Type B pancreatic cell (in vitro differentiated cells): ENCODE results near the gene IKBKE. TPM values are rescaled to one million over a fixed set of nuclear protein-coding genes. Genes with fewer than 3 reads are reported as not detected.

Source experiments
- DNase-seq: peaks from one replicate; pipeline ENCODE4 v3.0.0; 2021; ENCODE audit warnings: mixed read lengths; ENCODE audit not compliant: unreplicated experiment; ENCODE audit errors: extremely low spot score
- H3K27ac Mint-ChIP-seq: 2 replicates; pipeline ENCODE4 v1.8.0; 2021; ENCODE audit warnings: mild to moderate bottlenecking, mixed read lengths
- H3K27me3 Mint-ChIP-seq: 2 replicates; pipeline ENCODE4 v1.8.0; 2021; ENCODE audit warnings: mixed read lengths
- H3K36me3 Mint-ChIP-seq: 2 replicates; pipeline ENCODE4 v1.8.0; 2021; ENCODE audit warnings: mixed read lengths
- H3K4me1 Mint-ChIP-seq: one replicate; pipeline ENCODE4 v1.8.0; 2021; ENCODE audit warnings: mixed read lengths; ENCODE audit not compliant: unreplicated experiment
- H3K4me3 Mint-ChIP-seq: 2 replicates; pipeline ENCODE4 v1.8.0; 2021; ENCODE audit warnings: mild to moderate bottlenecking, mixed read lengths
- H3K9me3 Mint-ChIP-seq: 2 replicates; pipeline ENCODE4 v1.8.0; 2021; ENCODE audit warnings: mixed read lengths
- total RNA-seq: library from RNA; stranded (reverse); gene quantifications from 2 replicates; pipeline ENCODE4 v1.2.1, GENCODE V29; 2021; ENCODE audit warnings: low replicate concordance
- TF ChIP-seq, protein P1 (sequence below): fragments of 200-600 bp; sonication (generic); conservative IDR thresholded peaks from 2 replicates; pipeline ENCODE4 v1.5.0; 2021; ENCODE audit warnings: antibody characterized with exemption, mild to moderate bottlenecking

IKBKE gene
- total RNA-seq, 1 donor from 2014 or later: 10.7 TPM

GRCh38 chr1:206460836-206461426 lies 9.3 kb upstream of the IKBKE start:
- H3K4me3 Mint-ChIP-seq: no peak overlapping the region
- no peak overlapping the region for H3K27ac Mint-ChIP-seq

GRCh38 chr1:206461602-206462455 lies 8.4 kb upstream of the IKBKE start:
- no peak for DNase-seq
- Mint-ChIP-seq H3K27ac (no peak overlapping the region), H3K9me3 (peaks cover 3% of the 10 kb centered on the region), H3K27me3 (peaks cover 10% of the 10 kb centered on the region), H3K4me3 (no peak overlapping the region), H3K36me3 (peaks cover 32% of the 10 kb centered on the region), H3K4me1 (peaks cover 13% of the 10 kb centered on the region)
- TF ChIP-seq, protein P1, sequence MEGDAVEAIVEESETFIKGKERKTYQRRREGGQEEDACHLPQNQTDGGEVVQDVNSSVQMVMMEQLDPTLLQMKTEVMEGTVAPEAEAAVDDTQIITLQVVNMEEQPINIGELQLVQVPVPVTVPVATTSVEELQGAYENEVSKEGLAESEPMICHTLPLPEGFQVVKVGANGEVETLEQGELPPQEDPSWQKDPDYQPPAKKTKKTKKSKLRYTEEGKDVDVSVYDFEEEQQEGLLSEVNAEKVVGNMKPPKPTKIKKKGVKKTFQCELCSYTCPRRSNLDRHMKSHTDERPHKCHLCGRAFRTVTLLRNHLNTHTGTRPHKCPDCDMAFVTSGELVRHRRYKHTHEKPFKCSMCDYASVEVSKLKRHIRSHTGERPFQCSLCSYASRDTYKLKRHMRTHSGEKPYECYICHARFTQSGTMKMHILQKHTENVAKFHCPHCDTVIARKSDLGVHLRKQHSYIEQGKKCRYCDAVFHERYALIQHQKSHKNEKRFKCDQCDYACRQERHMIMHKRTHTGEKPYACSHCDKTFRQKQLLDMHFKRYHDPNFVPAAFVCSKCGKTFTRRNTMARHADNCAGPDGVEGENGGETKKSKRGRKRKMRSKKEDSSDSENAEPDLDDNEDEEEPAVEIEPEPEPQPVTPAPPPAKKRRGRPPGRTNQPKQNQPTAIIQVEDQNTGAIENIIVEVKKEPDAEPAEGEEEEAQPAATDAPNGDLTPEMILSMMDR: peak; percentile 87

More at GRCh38 chr1:206460836-206461426, 9.3 kb upstream of the IKBKE start:
- Mint-ChIP-seq H3K9me3 (peaks cover 4% of the 10 kb centered on the region), H3K36me3 (peaks cover 33% of the 10 kb centered on the region), H3K4me1 (peaks cover 17% of the 10 kb centered on the region), H3K27me3 (peaks cover 4% of the 10 kb centered on the region)
- DNase-seq: no peak
- TF ChIP-seq, protein P1: no peak

- no peak overlapping the region for H3K4me3 Mint-ChIP-seq
- DNase-seq: no peak
- H3K27ac Mint-ChIP-seq: no peak overlapping the region
- peaks cover 25% of the 10 kb centered on the region for H3K36me3 Mint-ChIP-seq
- no peaks in the 10 kb centered on the region for H3K9me3 Mint-ChIP-seq
- H3K27me3 Mint-ChIP-seq: peaks cover 20% of the 10 kb centered on the region
- TF ChIP-seq, protein P1: no peak
- H3K4me1 Mint-ChIP-seq: peaks cover 15% of the 10 kb centered on the region
Measured at GRCh38 chr1:206463137-206463536, 7.1 kb upstream of the IKBKE start.

DNA sequence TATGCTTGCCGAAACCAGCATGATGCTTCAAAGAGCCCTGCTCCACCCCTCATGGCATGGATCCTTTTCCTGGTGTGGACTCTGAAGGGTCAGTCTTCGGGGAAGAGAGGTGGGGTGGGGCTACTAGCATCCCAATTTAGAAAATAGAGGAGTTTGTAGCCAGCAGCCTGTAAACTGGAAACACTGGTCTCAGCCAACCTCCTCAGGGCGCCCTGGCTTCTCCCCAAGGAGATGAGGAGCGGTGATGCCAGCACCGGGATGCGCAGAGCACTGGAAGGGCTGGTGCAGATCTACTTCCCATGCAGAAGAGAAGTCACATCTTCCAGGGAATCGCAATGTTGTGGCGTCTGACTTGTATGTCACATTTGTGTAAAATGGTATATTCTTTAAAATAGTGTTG lies 6.4 kb upstream of the IKBKE start:
- Mint-ChIP-seq H3K4me3 (no peak overlapping the region), H3K9me3 (no peaks in the 10 kb centered on the region), H3K36me3 (peaks cover 20% of the 10 kb centered on the region), H3K27ac (no peak overlapping the region), H3K4me1 (peaks cover 19% of the 10 kb centered on the region), H3K27me3 (peaks cover 25% of the 10 kb centered on the region)
- no peak for DNase-seq
- TF ChIP-seq, protein P1: no peak

DNA sequence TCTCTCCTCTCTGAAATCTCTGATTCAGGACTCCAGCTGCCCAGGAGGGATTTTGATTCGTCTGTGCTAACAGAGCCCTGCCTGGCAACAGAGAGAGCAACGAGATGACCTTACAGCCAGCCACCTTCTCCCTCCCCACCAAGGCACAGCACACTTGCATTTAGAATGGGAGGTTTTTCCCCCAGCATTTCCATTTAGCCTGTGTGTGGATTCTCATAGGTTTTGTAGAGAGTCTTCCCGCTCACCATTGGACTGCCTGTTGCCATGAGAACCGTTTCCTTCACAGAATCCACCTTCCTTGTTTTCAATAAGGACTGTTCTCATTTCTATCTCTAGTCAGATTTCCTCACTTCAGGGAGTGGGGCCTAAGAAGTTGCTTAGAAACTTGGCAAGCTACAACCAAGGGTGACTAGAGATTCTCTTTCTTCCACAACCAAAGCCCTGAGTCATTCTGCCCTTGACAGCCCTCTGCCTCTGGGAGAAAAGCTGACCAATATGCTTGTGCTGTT lies 5.8 kb upstream of the IKBKE start:
- Mint-ChIP-seq H3K9me3 (no peaks in the 10 kb centered on the region), H3K36me3 (peaks cover 16% of the 10 kb centered on the region), H3K27me3 (peaks cover 25% of the 10 kb centered on the region), H3K4me1 (peaks cover 23% of the 10 kb centered on the region), H3K4me3 (no peak overlapping the region), H3K27ac (no peak overlapping the region)
- no peak for DNase-seq
- TF ChIP-seq, protein P1: no peak
